HEK293 (cell line): ENCODE measurements around the gene AUP1.

Experiments
- YY2 ChIP-seq: fragments of 450-650 bp; formaldehyde crosslinking; IDR thresholded peaks from 2 replicates; pipeline ENCODE4 v1.5.1; 2016; ENCODE audit warnings: missing biosample characterization, missing genetic modification characterization
- ZEB2 ChIP-seq: fragments of 450-650 bp; formaldehyde crosslinking; IDR thresholded peaks from 2 replicates; pipeline ENCODE4 v1.5.1; 2016; ENCODE audit warnings: missing biosample characterization, missing genetic modification characterization

DNA sequence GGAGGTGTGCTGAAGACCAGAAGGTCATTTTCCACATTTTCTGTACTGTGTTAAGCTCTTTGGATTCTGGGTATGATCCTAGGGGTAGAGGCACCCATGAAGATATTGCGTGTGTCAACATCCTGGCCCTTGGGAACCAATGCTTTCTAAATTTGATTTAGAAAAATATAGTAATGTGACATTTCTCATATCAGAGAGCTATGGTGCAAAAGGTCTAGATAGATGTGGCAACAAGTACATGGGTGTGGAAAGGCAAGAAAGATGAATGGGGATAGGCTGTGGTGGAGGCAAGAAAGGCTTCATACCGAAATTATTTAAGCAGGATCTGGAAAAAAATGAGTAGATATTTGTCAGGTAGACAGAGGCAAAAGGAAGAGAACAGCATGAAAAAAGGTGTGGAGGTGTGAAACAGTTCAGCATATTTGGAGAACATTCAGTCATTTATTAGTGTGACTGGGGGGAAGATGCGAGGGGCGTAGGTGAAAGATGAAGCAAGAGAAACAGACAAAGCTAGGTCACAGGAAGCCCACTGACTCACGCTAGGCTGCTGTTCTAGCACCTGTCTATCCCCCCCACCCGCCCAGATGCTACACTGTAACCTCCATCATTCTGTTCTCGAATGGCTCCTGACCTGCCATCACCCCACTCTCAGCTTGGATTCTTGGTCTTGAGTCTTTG is 36.7 kb upstream of the AUP1 start:
- TF ChIP-seq YY2 (tag by site-specific recombination) (no peak), ZEB2 (no peak)
